Heart right ventricle (tissue), 16 donors: ENCODE measurements around the gene ZMAT3. TPM values are rescaled to one million over a fixed set of nuclear protein-coding genes. Genes with fewer than 3 reads are reported as not detected.

Source experiments
- ATAC-seq, 8 donors: fragments of 200-7000 bp; cut with Tn5 transposase; one replicate each; pipeline ENCODE4 v1.9.1; 2020; ENCODE audit warnings: mild to moderate bottlenecking in 8 of 8, moderate library complexity in 8 of 8, moderate number of reproducible peaks in 1 of 8
- DNase-seq, 2 donors: peaks; one replicate each; pipeline ENCODE4 v3.0.0-alpha.2; 2020
- H3K27ac ChIP-seq, 10 donors: fragments of 200-600 bp; sonication (generic) in 2 of 10; one replicate each; pipeline versions ENCODE4 v1.5.0 to v1.8.0; 2020 to 2022; ENCODE audit warnings: mild to moderate bottlenecking in 3 of 10
- H3K27me3 ChIP-seq, 7 donors: fragments of 200-600 bp; one replicate each; pipeline ENCODE4 v1.8.0; 2021 to 2022; ENCODE audit warnings: mild to moderate bottlenecking in 2 of 7
- H3K36me3 ChIP-seq, 9 donors: fragments of 200-600 bp; sonication (generic) in 1 of 9; one replicate each; pipeline versions ENCODE4 v1.5.0 to v1.8.0; 2020 to 2022; ENCODE audit warnings: mild to moderate bottlenecking in 2 of 9
- H3K4me1 ChIP-seq, 9 donors: fragments of 200-600 bp; sonication (generic) in 1 of 9; one replicate each; pipeline versions ENCODE4 v1.5.0 to v1.8.0; 2020 to 2022; ENCODE audit warnings: mild to moderate bottlenecking in 4 of 9
- H3K4me3 ChIP-seq, 10 donors: fragments of 200-600 bp; sonication (generic) in 2 of 10; one replicate each; pipeline versions ENCODE4 v1.5.0 to v1.8.0; 2020 to 2022; ENCODE audit warnings: mild to moderate bottlenecking in 7 of 10, moderate library complexity in 2 of 10
- H3K9me3 ChIP-seq, 11 donors: fragments of 200-600 bp in 10 of 11; sonication (generic) in 2 of 11; one replicate each; pipeline versions ENCODE4 v1.5.0 to v1.8.0; 2013 to 2022; ENCODE audit warnings: mild to moderate bottlenecking in 2 of 11, control low read depth in 1 of 11, moderate library complexity in 1 of 11
- WGBS, 2 donors: extraction: QIAGEN DNeasy Blood & Tissue Kit; methylation state at CpG; one replicate each; pipeline ENCODE4 v1.1.7; 2013; ENCODE audit warnings: inconsistent platforms in 1 of 2; 5-methylcytosine and 5-hydroxymethylcytosine counted together
- intact Hi-C, 10 donors: fragments of 100-400 bp; cut with DNase I; formaldehyde crosslinking; loops; one replicate each; pipeline versions ENCODE4 v1.11.1 to v1.14.2; 2022
- polyA plus RNA-seq, 2 donors: library from polyadenylated mRNA; stranded (reverse); fragments of 200-250 nt; gene quantifications; one replicate each; pipeline ENCODE4 v1.2.3, GENCODE V29; 2013
- total RNA-seq, 10 donors: library from RNA; stranded (reverse); fragmentation: NEBNext Ultra II Directional in 3 of 10; extraction: Animal tissue kit (Norgen Biotek cat#: 25700) in 3 of 10; gene quantifications; one replicate each; pipeline versions ENCODE4 v1.2.1 to v1.2.4, GENCODE V29; 2021 to 2023
- TF ChIP-seq, protein P1 (sequence below), 9 donors: fragments of 200-600 bp; sonication (generic) in 2 of 9; IDR thresholded peaks; one replicate each; pipeline versions ENCODE4 v1.5.0 to v1.8.0; 2021 to 2022; ENCODE audit warnings: antibody characterized with exemption in 9 of 9, mild to moderate bottlenecking in 5 of 9, moderate library complexity in 1 of 9
- donor health status: Arrhythmogenic right ventricular cardiomyopathy.
- donor health status: ischemic (EF 13 %, LVEDD 7.1; RV severe dilation, severe dysfunction).
- donor health status: healthy with polysubstance abuse.
- donor health status: DM: no; HTN: yes; CAD: no.
- donor health status: DM: no; HTN: no; CAD: no.
- donor health status: ischemic (EF 25% LVEDD 6.9; RV normal size, moderate dysfunction).
- donor health status: ischemic (EF 25% LVEDD 5.7; RV mildly dilated, moderate dysfunction).
- donor health status: healthy.
- donor health status: DM: yes; HTN: yes; CAD: no.
- donor health status: Ischemic cardiomyopathy.
- donor health status: ischemic (EF 35%, LVEDD 5.7; RV mildly dilated, moderate dysfunction).
- donor health status: nonischemic (EF 11% LVEDD 7.7; RV severe dilation, severe dysfunction).
- donor health status: DM: yes; HTN: yes; CAD: no.
- donor health status: PGD.
- donor health status: ischemic (EF 29% LVEDD 5.4; RV normal size, mild dysfunction).
- donor health status: nonischemic (EF 23%, LVEDD 6.1; RV moderate dilation, normal function).

Gene ZMAT3
- total and polyA plus RNA-seq, 12 donors: 1.8 to 18.2 (median 12.6) TPM

DNA sequence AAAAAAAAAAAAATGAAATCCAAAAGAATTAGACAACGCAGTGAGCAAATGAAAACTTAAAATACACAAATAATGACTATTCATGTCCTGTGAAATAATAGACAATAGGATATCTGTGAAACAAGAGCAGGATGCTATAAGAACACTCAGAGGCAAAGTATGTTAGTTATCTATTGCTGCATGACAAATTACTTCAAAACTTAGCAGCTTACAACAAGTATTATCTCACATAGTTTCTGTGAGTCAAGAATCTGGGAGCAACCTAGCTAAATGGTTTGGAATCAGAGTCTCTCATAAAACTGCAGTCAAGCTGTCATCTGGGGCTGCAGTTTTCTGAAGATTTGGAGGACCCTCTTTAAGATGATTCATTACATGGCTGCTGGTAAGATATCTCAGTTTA, 36.5 kb upstream of the ZMAT3 start:
- ATAC-seq: no peak
- H3K4me1 ChIP-seq: no peaks in the 10 kb centered on the region
- H3K9me3 ChIP-seq: peaks cover 0 to 7% (median 0%) of the 10 kb centered on the region in 11 donors
- H3K4me3 ChIP-seq: no peak overlapping the region
- intact Hi-C loops: loop anchor here in 5 of 10 donors (5.0 to 10.0 kb wide), 3 partner anchors 91 to 209 kb away; no protein-coding TSS in a partner anchor
- peaks cover 0 to 4% (median 0%) of the 10 kb centered on the region in 7 donors for H3K27me3 ChIP-seq
- TF ChIP-seq, protein P1, sequence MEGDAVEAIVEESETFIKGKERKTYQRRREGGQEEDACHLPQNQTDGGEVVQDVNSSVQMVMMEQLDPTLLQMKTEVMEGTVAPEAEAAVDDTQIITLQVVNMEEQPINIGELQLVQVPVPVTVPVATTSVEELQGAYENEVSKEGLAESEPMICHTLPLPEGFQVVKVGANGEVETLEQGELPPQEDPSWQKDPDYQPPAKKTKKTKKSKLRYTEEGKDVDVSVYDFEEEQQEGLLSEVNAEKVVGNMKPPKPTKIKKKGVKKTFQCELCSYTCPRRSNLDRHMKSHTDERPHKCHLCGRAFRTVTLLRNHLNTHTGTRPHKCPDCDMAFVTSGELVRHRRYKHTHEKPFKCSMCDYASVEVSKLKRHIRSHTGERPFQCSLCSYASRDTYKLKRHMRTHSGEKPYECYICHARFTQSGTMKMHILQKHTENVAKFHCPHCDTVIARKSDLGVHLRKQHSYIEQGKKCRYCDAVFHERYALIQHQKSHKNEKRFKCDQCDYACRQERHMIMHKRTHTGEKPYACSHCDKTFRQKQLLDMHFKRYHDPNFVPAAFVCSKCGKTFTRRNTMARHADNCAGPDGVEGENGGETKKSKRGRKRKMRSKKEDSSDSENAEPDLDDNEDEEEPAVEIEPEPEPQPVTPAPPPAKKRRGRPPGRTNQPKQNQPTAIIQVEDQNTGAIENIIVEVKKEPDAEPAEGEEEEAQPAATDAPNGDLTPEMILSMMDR (IDR thresholded peaks at IDR 0.05): no peak
- H3K36me3 ChIP-seq: no peaks in the 10 kb centered on the region
- DNase-seq: no peak
- WGBS, 2 donors: 53 to 61% methylated on average over 1 of the region's 1 CpG
- no peak overlapping the region for H3K27ac ChIP-seq

DNA sequence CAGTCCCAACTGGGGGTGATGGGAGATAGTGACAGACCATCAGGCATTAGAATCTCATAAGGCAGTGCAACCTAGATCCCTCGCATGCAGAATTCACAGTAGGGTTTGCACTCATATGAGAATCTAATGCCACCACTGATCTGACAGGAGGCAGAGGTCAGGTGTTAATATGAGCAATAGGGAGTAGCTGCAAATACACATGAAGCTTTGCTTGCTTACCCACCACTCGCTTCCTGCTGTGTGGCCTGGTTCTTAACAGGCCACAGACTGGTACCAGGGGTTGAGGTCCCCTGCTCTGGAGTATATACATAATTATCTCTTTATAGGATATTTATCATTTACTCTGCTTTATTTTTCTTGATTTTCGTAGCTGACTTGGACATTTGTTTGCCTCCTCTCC, 36.0 kb upstream of the ZMAT3 start:
- no peaks in the 10 kb centered on the region for H3K36me3 ChIP-seq
- 87 to 88% methylated on average over 3 of the region's 3 CpGs for WGBS, 2 donors

DNA sequence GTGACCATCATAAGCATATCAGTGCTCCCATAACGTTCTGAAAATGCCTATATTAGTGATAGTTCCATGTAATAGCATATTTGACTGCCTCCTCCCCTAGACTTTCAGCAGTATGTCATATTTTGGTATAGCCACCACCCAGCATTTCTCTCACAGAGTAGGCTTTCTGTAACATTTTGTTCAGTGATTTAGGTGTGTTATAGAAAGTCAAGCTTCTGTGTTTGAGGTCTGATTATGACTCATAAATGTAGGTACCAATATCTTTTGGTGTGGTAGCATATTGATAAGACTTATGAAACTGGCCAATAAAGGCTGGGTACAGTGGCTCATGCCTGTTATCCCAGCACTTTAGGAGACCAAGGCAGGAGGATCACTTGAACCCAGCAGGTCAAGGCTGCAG, 34.3 kb upstream of the ZMAT3 start:
- TF ChIP-seq, protein P1 (IDR thresholded peaks at IDR 0.05): no peak
- Histone ChIP-seq H3K27me3 (no peaks in the 10 kb centered on the region), H3K4me1 (no peaks in the 10 kb centered on the region), H3K9me3 (peaks cover 0 to 7% (median 0%) of the 10 kb centered on the region in 11 donors), H3K36me3 (no peaks in the 10 kb centered on the region), H3K27ac (no peak overlapping the region), H3K4me3 (no peak overlapping the region)
- DNase-seq (no peak), ATAC-seq (no peak)
- WGBS, 2 donors: 22 to 23% methylated on average over 1 of the region's 1 CpG
- intact Hi-C loops: loop anchor here (1.0 to 10.0 kb wide), 6 partner anchors 89 to 211 kb away; no protein-coding TSS in a partner anchor

More for the DNA sequence above, 36.0 kb upstream of the ZMAT3 start:
- Histone ChIP-seq H3K4me3 (no peak overlapping the region), H3K4me1 (no peaks in the 10 kb centered on the region), H3K9me3 (peaks cover 0 to 7% (median 0%) of the 10 kb centered on the region in 11 donors), H3K27ac (no peak overlapping the region), H3K27me3 (peaks cover 0 to under 1% (median 0%) of the 10 kb centered on the region in 7 donors)
- intact Hi-C loops: loop anchor here in 6 of 10 donors (2.0 to 10.0 kb wide), 4 partner anchors 90 to 210 kb away; no protein-coding TSS in a partner anchor
- DNase-seq: no peak
- no peak for ATAC-seq
- TF ChIP-seq, protein P1 (IDR thresholded peaks at IDR 0.05): no peak

- intact Hi-C loops: loop anchor here in 2 of 10 donors (10.0 kb wide), 1 partner anchor 214 kb away; no protein-coding TSS in a partner anchor
- Histone ChIP-seq H3K4me3 (no peak overlapping the region), H3K9me3 (no peaks in the 10 kb centered on the region), H3K4me1 (no peaks in the 10 kb centered on the region), H3K27me3 (peaks cover 0 to 7% (median 0%) of the 10 kb centered on the region in 7 donors), H3K27ac (no peak overlapping the region), H3K36me3 (no peaks in the 10 kb centered on the region)
- no peak for DNase-seq
- no peak for ATAC-seq
- TF ChIP-seq, protein P1 (IDR thresholded peaks at IDR 0.05): no peak
These were observed 29.0 kb upstream of the ZMAT3 start for GRCh38 chr3:179100652-179101051.
